GM12878 (cell line): ENCODE results near the gene ASAP3. TPM values are rescaled to one million over a fixed set of nuclear protein-coding genes. Genes with fewer than 3 reads are reported as not detected.

Experiments used
- ATAC-seq: fragments of 200-7000 bp; cut with Tn5 transposase; 3 replicates; pipeline ENCODE4 v1.9.1; 2020; ENCODE audit warnings: mild to moderate bottlenecking, moderate library complexity
- BruUV-seq: library from RNA; stranded (reverse); fragments of 400-500 nt; replicated peaks from 2 replicates; lab custom pipeline; 2021; lab: Mats Ljungman, UMichigan
- CTCF ChIA-PET: fragments of 300-600 bp; sonication (Branson Sonifier 250); formaldehyde crosslinking; extraction: SDS; loops from one replicate; lab custom pipeline; 2021; ENCODE audit warnings: inconsistent platforms; lab: Yijun Ruan, JAX
- POLR2A ChIA-PET: fragments of 350-600 bp; formaldehyde crosslinking; extraction: SDS; loops from one replicate; lab custom pipeline; 2021; ENCODE audit warnings: inconsistent platforms; lab: Charles Lee
- RAD21 ChIA-PET: fragments of 300-600 bp; sonication (Branson Sonifier 250); formaldehyde crosslinking; loops from one replicate; lab custom pipeline; 2023; ENCODE audit warnings: antibody characterized with exemption; ENCODE audit not compliant: unreplicated experiment; lab: Charles Lee
- SMC1A ChIA-PET: fragments of 300-600 bp; sonication (Branson Sonifier 250); formaldehyde crosslinking; loops from one replicate; lab custom pipeline; 2023; ENCODE audit not compliant: unreplicated experiment, uncharacterized antibody; lab: Charles Lee
- DNase-seq: peaks from one replicate; pipeline ENCODE4 v3.0.0-alpha.2; 2011; ENCODE audit warnings: low read depth, low spot score
- FAIRE-seq: peaks from 3 replicates; lab custom pipeline; 2011; peaks lifted over from hg19 to GRCh38; lab: Jason Lieb, UNC
- H2AFZ ChIP-seq: 2 replicates; pipeline ENCODE4 v1.6.0; 2011; ENCODE audit warnings: low read depth, low read length, control low read depth; ENCODE audit not compliant: control insufficient read depth
- H3K27ac ChIP-seq: 2 replicates; pipeline ENCODE4 v1.5.1; 2011; ENCODE audit warnings: control low read depth; ENCODE audit not compliant: control insufficient read depth, insufficient read depth
- H3K27me3 ChIP-seq, 2 experiments: replicated peaks in 1 of 2; 2 replicates each; pipeline versions ENCODE4 v1.6.0 to v1.6.1; 2011; ENCODE audit warnings: low read length in 1 of 2; ENCODE audit not compliant: control insufficient read depth in 2 of 2, insufficient read depth in 2 of 2
- H3K36me3 ChIP-seq, 2 experiments: 2 replicates each; pipeline ENCODE4 v1.5.1; 2011; ENCODE audit warnings: low read length in 1 of 2; ENCODE audit not compliant: control insufficient read depth in 2 of 2, insufficient read depth in 2 of 2
- H3K4me1 ChIP-seq: 2 replicates; pipeline ENCODE4 v1.6.1; 2011; ENCODE audit warnings: mild to moderate bottlenecking, low read length, moderate library complexity, mixed read lengths; ENCODE audit not compliant: control insufficient read depth, insufficient read depth
- H3K4me2 ChIP-seq: 2 replicates; pipeline ENCODE4 v1.6.0; 2011; ENCODE audit warnings: control low read depth; ENCODE audit not compliant: control insufficient read depth, insufficient read depth
- H3K4me3 ChIP-seq: fragments of 200-600 bp; sonication (generic); 2 replicates; pipeline ENCODE4 v1.5.1; 2016
- H3K79me2 ChIP-seq: 2 replicates; pipeline ENCODE4 v1.6.0; 2011; ENCODE audit warnings: low read length; ENCODE audit not compliant: control insufficient read depth, insufficient read depth
- H3K9ac ChIP-seq: 2 replicates; pipeline ENCODE4 v1.8.0; 2011; ENCODE audit warnings: low read length, control low read depth, mixed read lengths; ENCODE audit not compliant: control insufficient read depth, insufficient read depth
- H3K9me3 ChIP-seq: replicated peaks from 3 replicates; pipeline ENCODE4 v1.5.1; 2011; ENCODE audit warnings: mild to moderate bottlenecking, low read length; ENCODE audit not compliant: control insufficient read depth, insufficient read depth
- H4K20me1 ChIP-seq: 2 replicates; pipeline ENCODE4 v1.6.0; 2011; ENCODE audit not compliant: control insufficient read depth, insufficient read depth
- BHLHE40 ChIP-seq, 2 experiments: fragments of 450-650 bp in 1 of 2; IDR thresholded peaks; 2 replicates each; pipeline ENCODE4 v1.6.1; 2011 to 2017; ENCODE audit warnings: low read depth in 2 of 2, borderline replicate concordance in 1 of 2, improper control_type of control experiment in 1 of 2, low read length in 1 of 2, mild to moderate bottlenecking in 1 of 2
- BRCA1 ChIP-seq: IDR thresholded peaks from 2 replicates; pipeline ENCODE4 v1.6.1; 2011; ENCODE audit warnings: low read depth, low read length, improper control_type of control experiment
- CBX3 ChIP-seq: fragments of 200-600 bp; sonication (generic); IDR thresholded peaks from 2 replicates; pipeline ENCODE4 v1.6.1; 2016; ENCODE audit warnings: low read depth, borderline replicate concordance
- GABPA ChIP-seq: IDR thresholded peaks from 2 replicates; pipeline ENCODE4 v1.6.1; 2014; ENCODE audit warnings: antibody characterized with exemption, low read depth, mild to moderate bottlenecking, inconsistent platforms
- NBN ChIP-seq: fragments of 450-650 bp; IDR thresholded peaks from 2 replicates; pipeline ENCODE4 v1.6.1; 2016
- NFYB ChIP-seq: IDR thresholded peaks from 2 replicates; pipeline ENCODE4 v1.6.1; 2011; ENCODE audit warnings: low read depth, mild to moderate bottlenecking, low read length, improper control_type of control experiment, moderate library complexity; ENCODE audit not compliant: insufficient read depth
- NR2C1 ChIP-seq: fragments of 450-650 bp; IDR thresholded peaks from 2 replicates; pipeline ENCODE4 v1.6.1; 2017; ENCODE audit warnings: antibody characterized with exemption, mild to moderate bottlenecking, moderate library complexity
- NR2F1 ChIP-seq: fragments of 450-650 bp; conservative IDR thresholded peaks from 2 replicates; pipeline ENCODE4 v1.6.1; 2017; ENCODE audit warnings: mild to moderate bottlenecking
- NRF1 ChIP-seq: conservative IDR thresholded peaks from 2 replicates; pipeline ENCODE4 v1.6.1; 2011; ENCODE audit warnings: mild to moderate bottlenecking, low read depth, low read length, improper control_type of control experiment
- PAX8 ChIP-seq: fragments of 450-650 bp; IDR thresholded peaks from 2 replicates; pipeline ENCODE4 v1.6.1; 2017; ENCODE audit warnings: mild to moderate bottlenecking, moderate library complexity
- SMARCA5 ChIP-seq: fragments of 450-650 bp; IDR thresholded peaks from 2 replicates; pipeline ENCODE4 v1.6.1; 2017; ENCODE audit warnings: mild to moderate bottlenecking
- ZSCAN29 ChIP-seq: fragments of 450-650 bp; IDR thresholded peaks from 2 replicates; pipeline ENCODE4 v1.6.1; 2017; ENCODE audit warnings: mild to moderate bottlenecking, moderate library complexity
- WGBS: methylation state at CpG from one replicate; pipeline ENCODE4 v1.1.6; 2016; ENCODE audit warnings: low lambda C conversion rate; ENCODE audit not compliant: insufficient replicate concordance, insufficient coverage; ENCODE audit errors: missing lambda C conversion rate; 5-methylcytosine and 5-hydroxymethylcytosine counted together
- in situ Hi-C: fragments of 300-500 bp; cut with MboI; formaldehyde crosslinking; loops from 9 replicates; pipeline ENCODE4 v1.14.3; 2018; ENCODE audit warnings: mixed read lengths
- intact Hi-C: fragments of 100-400 bp; cut with micrococcal nuclease; formaldehyde crosslinking; loops from one replicate; pipeline ENCODE4 v1.14.2; 2022; ENCODE audit not compliant: unreplicated experiment
- polyA plus RNA-seq, 11 experiments: library from polyadenylated mRNA; depleted of rRNA in 4 of 11; unstranded in 6 of 11; stranded (reverse) in 5 of 11; fragments of >200 nt; fragmentation: Nextera tagmentation in 4 of 11; fragmentation: Illumina TruSeq in 1 of 11; extraction: Ambion mirVana in 4 of 11; extraction: Trizol in 1 of 11; gene quantifications; 1 replicate in 1 of 11; 2 replicates in 10 of 11; pipeline versions ENCODE4 v1.2.1 to v1.2.3, GENCODE V29; 2011 to 2016; ENCODE audit warnings: inconsistent platforms in 2 of 11, missing spikeins in 2 of 11, low read depth in 1 of 11
- total RNA-seq, 4 experiments: library from RNA; depleted of rRNA in 3 of 4; stranded (reverse); fragments of >200 nt in 3 of 4; fragmentation: Illumina TruSeq in 1 of 4; extraction: Trizol in 1 of 4; gene quantifications; 2 replicates each; pipeline versions ENCODE4 v1.2.1 to v1.2.3, GENCODE V29; 2013 to 2021
- TF ChIP-seq, protein P1 (sequence below): IDR thresholded peaks from 2 replicates; pipeline ENCODE4 v1.6.1; 2011; ENCODE audit warnings: low read depth, low read length, improper control_type of control experiment, borderline replicate concordance
- TF ChIP-seq, protein P2 (sequence below): IDR thresholded peaks from 2 replicates; pipeline ENCODE4 v1.6.1; 2012; ENCODE audit warnings: low read depth, low read length, improper control_type of control experiment

Gene ASAP3
- total and polyA plus RNA-seq, 10 of the 15 experiments (the other 5 are each of a cell fraction or from before 2014, with no cell fraction given): 0.04 to 0.92 (median 0.34) TPM; not detected in 1

DNA sequence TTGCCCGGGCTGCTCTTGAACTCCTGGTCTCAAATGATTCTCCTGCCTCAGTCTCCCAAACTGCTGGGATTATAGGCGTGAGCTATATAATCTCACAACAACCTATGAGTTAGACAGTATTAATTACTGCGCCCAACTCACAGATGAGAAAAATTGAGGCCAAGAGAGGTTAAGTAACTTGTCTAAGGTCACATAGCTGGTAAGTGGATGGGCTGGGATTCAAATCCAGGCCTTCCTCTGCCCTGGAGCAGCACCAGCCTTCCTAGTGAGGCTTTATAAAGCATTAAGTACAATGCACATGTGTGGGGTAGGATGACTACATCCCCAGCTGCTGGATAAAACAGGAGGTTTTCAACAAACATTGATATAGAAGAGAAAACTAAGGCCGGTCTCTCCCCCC lies 31.9 kb upstream of the ASAP3 start (continued):
- TF ChIP-seq NRF1: no peak
- TF ChIP-seq BHLHE40 (IDR thresholded peaks at IDR 0.05; ENCODE audit: borderline replicate concordance in 1 of 2, low read depth in 2 of 2, low read length in 1 of 2): no peak
- TF ChIP-seq, protein P1, sequence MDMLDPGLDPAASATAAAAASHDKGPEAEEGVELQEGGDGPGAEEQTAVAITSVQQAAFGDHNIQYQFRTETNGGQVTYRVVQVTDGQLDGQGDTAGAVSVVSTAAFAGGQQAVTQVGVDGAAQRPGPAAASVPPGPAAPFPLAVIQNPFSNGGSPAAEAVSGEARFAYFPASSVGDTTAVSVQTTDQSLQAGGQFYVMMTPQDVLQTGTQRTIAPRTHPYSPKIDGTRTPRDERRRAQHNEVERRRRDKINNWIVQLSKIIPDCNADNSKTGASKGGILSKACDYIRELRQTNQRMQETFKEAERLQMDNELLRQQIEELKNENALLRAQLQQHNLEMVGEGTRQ: no peak
- TF ChIP-seq NR2C1: no peak
- no peak for TF ChIP-seq CBX3
- TF ChIP-seq NBN: no peak
- TF ChIP-seq NR2F1: no peak

DNA sequence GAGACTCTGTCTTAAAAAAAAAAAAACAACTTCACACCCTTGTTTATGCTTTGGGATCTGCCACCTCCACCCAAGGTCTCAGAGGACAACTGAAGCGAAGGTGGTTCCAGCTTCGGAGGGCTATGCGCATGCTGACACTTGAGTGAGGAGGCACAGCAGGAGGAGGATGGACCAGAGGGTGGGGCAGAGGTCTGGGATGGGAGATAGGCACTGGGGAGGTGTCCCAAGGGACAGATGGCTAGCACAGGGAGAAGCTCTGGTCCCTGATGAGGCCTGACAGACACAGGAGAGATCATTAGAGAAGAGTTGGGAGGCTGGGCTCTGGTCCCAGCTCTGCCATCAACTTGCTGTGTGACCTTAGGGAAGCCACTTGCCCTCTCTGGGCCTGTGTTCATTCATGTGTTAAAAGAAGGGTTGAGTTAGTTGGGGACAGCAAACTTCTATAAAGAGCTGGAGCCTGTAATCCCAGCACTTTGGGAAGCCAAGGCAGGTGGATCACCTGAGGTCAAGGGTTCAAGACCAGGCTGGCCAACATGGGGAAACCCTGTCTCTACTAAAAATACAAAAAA lies 30.2 kb upstream of the ASAP3 start:
- ChIA-PET POLR2A (interaction anchor here (0.5 to 1.5 kb wide), 3 partner anchors 12 to 217 kb away, joined by 3 to 7 read pairs (median 6); no protein-coding TSS in a partner anchor), RAD21 (interaction anchor here (1.2 kb wide), 1 partner anchor 25 kb away, joined by 3 read pairs; no protein-coding TSS in a partner anchor), CTCF (interaction anchor here (0.6 to 5.6 kb wide), 6 partner anchors 14 to 144 kb away, joined by 3 to 40 read pairs (median 5); partner anchors contain the start of gene E2F2), SMC1A (interaction anchor here (0.9 to 1.9 kb wide), 4 partner anchors 11 to 123 kb away, joined by 3 to 9 read pairs (median 5); no protein-coding TSS in a partner anchor)
- no peak for DNase-seq
- WGBS: 100% methylated on average over 3 of the region's 3 CpGs
- H3K36me3 ChIP-seq: peaks cover 29 to 40% of the 10 kb centered on the region in 2 experiments
- in situ Hi-C loops: no loop called here
- no peak for FAIRE-seq
- no peaks in the 10 kb centered on the region for H4K20me1 ChIP-seq
- no peak overlapping the region for H3K4me2 ChIP-seq
- TF ChIP-seq, protein P2, sequence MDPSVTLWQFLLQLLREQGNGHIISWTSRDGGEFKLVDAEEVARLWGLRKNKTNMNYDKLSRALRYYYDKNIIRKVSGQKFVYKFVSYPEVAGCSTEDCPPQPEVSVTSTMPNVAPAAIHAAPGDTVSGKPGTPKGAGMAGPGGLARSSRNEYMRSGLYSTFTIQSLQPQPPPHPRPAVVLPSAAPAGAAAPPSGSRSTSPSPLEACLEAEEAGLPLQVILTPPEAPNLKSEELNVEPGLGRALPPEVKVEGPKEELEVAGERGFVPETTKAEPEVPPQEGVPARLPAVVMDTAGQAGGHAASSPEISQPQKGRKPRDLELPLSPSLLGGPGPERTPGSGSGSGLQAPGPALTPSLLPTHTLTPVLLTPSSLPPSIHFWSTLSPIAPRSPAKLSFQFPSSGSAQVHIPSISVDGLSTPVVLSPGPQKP: no peak
- TF ChIP-seq PAX8 (no peak), BRCA1 (no peak), ZSCAN29 (no peak), BHLHE40 (IDR thresholded peaks at IDR 0.05; ENCODE audit: borderline replicate concordance in 1 of 2, low read depth in 2 of 2, low read length in 1 of 2) (no peak), SMARCA5 (peak; percentile 61), GABPA (no peak), NFYB (no peak)
- H3K9me3 ChIP-seq: no peaks in the 10 kb centered on the region
- intact Hi-C loops: no loop called here
- no peak overlapping the region for H3K4me3 ChIP-seq
- H3K79me2 ChIP-seq: no peaks in the 10 kb centered on the region
- no peak overlapping the region for H3K9ac ChIP-seq
- no peak overlapping the region for H3K27ac ChIP-seq
- no peaks in the 10 kb centered on the region for H3K27me3 ChIP-seq
- H2AFZ ChIP-seq: no peak overlapping the region
- no peak for ATAC-seq
- no peaks in the 10 kb centered on the region for H3K4me1 ChIP-seq
- BruUV-seq: no TSS peak
